HUDEP-2 (cell line): Measurements from ENCODE around the gene CPSF3.
A peak's percentile ranks its signal among the peaks of the same experiment; 100 is the strongest.
"Not testable (repeated sequence)": the region's sequence is repeated elsewhere in the genome, so short reads cannot be mapped to it uniquely, and the experiment has no call there.

ENCODE experiments used
- DNase-seq, 76 experiments: peaks; one replicate each; lab custom pipeline; 2025; ENCODE audit not compliant: unreplicated experiment in 76 of 76; lab: John Stamatoyannopoulos, UW

Gene CPSF3

DNA sequence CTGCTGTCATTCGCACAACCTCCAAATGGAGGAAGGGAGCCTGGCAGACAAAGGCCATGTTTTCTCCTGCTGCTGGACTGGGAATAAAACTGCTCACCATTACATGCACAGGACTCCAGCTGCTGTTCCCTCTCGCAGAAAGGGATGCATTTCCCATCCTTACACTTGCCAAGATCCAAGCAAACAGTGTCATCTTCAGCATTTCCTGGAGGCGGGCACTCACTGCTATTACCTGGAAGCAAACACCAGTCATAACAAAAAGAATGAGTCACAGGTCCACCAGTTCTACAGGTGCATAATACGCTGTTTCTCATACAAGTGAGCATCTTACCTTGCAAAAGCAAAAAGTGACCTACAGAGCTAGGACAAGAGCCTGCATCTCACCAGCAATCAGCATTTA lies 73.6 kb downstream of the CPSF3 start:
- DNase-seq = no peak

DNA sequence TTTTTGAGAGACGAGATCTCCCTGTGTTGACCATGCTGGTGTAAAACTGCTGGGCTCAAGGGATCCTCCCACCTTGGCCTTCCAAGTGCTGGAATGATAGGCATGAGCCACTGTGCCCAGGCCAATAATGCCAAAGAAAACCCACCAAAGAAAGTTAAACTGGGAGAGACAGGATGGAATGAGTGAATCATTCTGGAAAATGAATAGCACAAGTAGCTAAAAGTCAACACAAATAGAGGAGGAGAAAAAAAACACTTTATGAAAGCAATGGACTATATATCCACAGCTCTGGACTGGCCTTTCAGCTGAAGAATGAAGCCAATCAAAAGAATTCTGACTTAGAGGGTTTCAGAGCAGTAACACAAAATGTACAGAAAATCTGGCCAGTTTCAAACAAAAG lies 74.8 kb downstream of the CPSF3 start:
- no peak for DNase-seq

- no peak for DNase-seq
Observed at GRCh38 chr2:9508931-9509330, 85.5 kb downstream of the CPSF3 start.

DNA sequence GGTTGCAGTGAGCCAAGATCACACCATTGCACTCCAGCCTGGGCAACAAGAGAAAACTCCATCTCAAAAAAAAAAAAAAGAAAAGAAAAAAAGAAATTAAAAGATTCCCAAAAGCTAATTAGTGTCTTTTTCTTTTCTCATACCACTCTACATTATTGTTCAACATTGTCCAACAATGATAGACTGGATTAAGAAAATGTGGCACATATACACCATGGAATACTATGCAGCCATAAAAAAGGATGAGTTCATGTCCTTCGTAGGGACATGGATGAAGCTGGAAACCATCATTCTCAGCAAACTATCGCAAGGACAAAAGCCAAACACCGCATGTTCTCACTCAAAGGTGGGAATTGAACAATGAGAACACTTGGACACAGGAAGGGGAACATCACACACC lies 90.5 kb downstream of the CPSF3 start:
- DNase-seq = not testable (repeated sequence)

DNA sequence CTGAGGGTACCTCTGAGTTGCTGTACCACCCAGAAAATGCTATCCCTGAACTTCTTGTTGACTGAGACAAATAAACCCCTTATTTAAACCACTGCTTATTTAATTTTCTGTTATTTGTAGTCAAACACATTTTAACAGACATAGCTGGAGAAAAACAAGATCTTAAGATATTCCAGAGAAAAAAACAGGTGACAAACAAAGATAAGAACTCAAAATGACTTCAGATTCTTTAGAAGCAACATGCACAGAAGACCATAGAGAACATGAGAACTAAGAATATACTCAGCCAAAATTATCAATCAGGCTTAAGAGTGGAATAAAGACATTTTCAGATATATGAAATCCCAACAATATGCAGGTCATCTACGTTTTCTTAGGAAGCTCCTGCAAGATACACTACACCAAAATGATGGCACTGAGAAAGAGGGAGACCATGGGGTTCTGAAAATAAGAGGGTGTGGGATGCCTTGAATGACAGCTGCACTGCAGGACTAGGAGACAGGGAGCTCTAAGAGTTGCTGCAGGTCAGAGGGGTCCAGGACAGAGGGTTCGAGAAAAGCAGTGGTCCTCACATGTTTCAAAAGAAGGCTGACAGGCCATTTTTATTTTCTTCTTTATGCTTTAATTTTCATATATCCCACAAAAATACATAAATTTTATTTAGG lies 93.8 kb downstream of the CPSF3 start:
- peak in 1 of 76 experiments; percentile 7 for DNase-seq

GRCh38 chr2:9518163-9518562 lies 94.7 kb downstream of the CPSF3 start:
- no peak for DNase-seq

- DNase-seq = no peak
Observed at GRCh38 chr2:9518780-9519179, 95.3 kb downstream of the CPSF3 start.

DNA sequence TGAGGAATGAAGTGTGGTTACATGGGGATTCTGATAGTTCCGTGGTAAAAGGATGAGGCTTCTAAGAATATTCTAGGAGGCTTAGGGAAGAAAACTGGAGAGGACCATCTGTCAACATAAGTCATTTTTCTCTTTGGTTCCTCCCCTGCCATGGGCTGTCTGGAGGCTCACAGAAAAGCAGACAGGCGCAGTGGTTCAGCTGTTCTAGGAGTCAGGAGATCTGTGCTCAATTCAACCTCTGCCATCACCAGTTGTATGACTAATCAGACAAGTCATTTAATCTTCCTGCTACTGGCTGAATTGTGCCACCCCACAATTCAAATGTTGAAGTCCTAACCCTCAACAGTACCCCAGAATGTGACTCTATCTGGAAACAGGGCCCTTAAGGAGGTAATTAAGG lies 95.8 kb downstream of the CPSF3 start:
- DNase-seq = no peak
